DOHH2 (cell line): ENCODE data around the gene COL8A1.

Source experiments
- EZH2phosphoT487 ChIP-seq: fragments of 200-600 bp; sonication (generic); IDR thresholded peaks from 2 replicates; pipeline ENCODE4 v1.6.1; 2017; ENCODE audit warnings: borderline replicate concordance, mild to moderate bottlenecking, antibody characterized with exemption, low read length, moderate library complexity, mixed read lengths
- TF ChIP-seq, protein P1 (sequence below): fragments of 200-600 bp; sonication (generic); IDR thresholded peaks from one replicate; pipeline ENCODE4 v1.5.1; 2014; ENCODE audit warnings: antibody characterized with exemption, mild to moderate bottlenecking, low read depth, low read length; ENCODE audit not compliant: poor library complexity, severe bottlenecking

DNA sequence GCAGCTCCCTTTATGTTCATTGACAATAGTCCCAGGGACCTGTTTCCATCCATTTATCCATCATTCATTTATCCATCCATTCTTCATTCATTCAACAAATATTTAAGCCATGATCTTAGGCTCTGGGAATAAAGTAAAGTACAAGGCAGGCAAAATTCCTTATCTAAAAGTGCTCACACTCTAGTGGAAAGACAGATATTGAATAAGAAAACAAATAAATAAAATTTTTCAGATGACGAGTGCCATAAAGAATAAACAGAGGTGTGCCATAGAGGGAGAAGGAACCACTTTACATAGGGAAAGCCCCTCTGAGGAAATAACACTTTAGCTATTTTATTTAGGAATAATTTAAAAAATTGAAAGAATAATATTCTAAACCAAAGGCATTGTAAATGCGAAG is 76.2 kb downstream of the COL8A1 start:
- TF ChIP-seq, protein P1, sequence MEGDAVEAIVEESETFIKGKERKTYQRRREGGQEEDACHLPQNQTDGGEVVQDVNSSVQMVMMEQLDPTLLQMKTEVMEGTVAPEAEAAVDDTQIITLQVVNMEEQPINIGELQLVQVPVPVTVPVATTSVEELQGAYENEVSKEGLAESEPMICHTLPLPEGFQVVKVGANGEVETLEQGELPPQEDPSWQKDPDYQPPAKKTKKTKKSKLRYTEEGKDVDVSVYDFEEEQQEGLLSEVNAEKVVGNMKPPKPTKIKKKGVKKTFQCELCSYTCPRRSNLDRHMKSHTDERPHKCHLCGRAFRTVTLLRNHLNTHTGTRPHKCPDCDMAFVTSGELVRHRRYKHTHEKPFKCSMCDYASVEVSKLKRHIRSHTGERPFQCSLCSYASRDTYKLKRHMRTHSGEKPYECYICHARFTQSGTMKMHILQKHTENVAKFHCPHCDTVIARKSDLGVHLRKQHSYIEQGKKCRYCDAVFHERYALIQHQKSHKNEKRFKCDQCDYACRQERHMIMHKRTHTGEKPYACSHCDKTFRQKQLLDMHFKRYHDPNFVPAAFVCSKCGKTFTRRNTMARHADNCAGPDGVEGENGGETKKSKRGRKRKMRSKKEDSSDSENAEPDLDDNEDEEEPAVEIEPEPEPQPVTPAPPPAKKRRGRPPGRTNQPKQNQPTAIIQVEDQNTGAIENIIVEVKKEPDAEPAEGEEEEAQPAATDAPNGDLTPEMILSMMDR = no peak
- TF ChIP-seq EZH2phosphoT487 = no peak
